NAMALWA (cell line): Measurements from ENCODE around the gene SLC4A9.
"Not testable (repeated sequence)": the region's sequence is repeated elsewhere in the genome, so short reads cannot be mapped to it uniquely, and the experiment has no call there.

Source experiments
- DNase-seq: peaks from one replicate; pipeline ENCODE4 v3.0.0-alpha.2; 2015; ENCODE audit warnings: low spot score

The SLC4A9 gene

DNA sequence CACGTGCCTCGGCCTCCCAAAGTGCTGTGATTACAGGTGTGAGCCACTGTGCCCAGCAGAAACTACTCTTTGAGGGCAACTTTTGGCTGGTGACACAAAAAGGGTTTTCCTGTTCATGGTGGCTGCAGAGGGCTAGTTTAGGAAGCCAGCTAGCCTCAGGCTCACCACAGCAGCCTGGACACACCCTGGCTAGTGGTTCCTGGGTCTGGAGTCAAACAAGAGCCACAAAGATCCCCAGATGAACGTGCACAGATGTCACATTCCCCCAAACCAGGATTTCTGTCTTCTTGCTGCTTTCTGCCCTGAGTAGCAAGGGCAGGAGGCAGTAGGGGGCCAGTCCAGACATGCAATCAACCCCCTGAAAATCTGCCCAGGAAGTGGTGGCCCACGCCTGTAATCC is 20.4 kb upstream of the SLC4A9 start:
- no peak for DNase-seq

DNA sequence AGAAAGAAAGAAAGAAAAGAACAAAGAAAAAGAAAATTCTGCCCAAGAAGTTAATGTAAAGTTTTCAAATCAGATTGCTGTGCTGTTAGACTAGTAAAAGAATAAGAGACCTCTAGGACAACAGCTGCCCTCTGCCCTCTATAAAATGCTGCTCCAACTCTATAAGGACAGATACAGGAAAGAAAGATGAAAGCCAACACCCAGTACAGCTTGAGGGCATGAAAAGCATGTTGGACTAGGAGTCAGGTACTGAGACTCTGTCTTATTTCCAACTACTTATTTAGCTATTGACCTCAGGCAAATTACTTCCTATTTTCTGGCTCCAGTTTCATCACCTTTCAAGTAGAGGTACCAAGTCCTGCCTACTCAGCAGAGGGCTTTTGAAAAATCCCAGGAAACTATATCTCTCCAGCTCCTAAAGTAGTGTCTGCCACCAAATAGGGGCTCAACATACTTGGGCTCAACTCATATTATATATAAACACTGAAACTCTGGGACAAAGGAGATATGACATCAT is 19.3 kb upstream of the SLC4A9 start:
- no peak for DNase-seq

DNA sequence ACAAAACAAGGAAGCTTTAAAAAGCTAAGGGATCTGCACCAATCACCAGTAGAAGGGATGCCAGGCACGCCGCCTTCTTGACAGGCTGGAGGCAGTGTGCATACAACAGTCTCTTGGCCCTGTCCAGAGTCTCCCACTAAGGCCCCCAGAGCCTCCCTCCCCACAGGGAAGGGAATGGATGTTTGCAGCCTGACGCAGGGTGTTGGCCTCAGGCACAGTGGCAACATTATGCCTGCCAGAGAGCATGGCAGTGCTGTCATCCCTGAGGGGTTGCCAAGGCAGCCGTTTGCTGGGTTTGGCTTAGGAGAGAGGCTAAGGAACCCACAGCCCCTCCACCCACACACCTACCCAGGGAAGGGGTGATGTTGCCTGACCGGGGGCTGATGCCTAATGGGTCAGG is 18.4 kb upstream of the SLC4A9 start:
- DNase-seq: no peak

DNA sequence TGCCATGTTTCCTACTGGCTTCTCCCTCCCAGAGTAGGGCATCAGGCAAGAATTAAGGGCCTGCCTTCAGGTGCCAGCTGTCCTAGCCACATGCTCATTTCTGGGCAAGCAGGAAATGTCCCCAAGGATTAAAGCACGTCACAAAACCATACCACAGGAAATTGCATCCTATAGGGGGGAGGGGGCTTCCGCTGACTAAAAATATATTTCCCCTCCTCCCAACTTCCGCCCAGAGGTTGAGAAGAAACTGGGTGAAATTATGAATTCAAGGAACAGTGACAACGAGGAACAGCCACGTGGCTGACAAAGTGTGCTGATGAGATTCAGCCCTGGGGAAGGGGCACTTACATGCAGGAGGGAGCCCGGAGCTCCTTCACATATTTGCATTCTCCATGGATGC is 17.7 kb upstream of the SLC4A9 start:
- peak; percentile 58 for DNase-seq

DNA sequence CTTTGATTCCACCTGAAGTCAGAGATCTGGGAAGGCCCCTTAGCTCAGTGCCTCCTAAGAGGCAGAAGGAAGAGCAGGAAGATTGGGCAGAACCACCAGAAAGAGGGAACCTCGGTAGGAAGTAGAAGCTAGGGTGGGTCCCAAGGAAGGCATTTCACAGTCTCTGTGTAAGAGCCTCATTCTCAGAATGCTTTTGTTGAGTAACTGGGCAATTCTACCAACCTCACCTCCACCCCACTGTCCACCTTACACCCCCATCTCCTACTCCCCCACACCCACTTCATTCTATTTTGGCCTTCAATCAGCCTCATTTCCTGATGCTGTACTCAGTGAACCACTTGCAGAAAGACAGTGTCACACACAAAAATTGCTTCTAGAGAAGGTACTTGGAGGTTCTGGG is 17.1 kb upstream of the SLC4A9 start:
- no peak for DNase-seq

DNA sequence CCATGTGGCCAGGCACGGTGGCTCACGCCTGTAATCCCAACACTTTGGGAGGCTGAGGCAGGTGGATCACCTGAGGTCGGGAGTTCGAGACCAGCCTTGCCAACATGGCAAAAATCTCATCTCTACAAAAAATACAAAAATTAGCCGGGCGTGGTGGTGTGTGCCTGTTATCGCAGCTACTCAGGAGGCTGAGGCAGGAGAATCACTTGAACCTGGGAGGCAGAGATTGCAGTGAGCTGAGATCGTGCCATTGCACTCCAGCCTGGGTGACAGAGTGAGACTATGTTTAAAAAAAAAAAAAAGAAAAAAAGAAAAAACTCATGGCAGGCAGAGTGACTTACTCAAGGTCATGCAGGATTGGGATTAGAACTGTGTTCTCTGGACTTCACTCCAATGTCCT is 16.1 kb upstream of the SLC4A9 start:
- not testable (repeated sequence) for DNase-seq

DNA sequence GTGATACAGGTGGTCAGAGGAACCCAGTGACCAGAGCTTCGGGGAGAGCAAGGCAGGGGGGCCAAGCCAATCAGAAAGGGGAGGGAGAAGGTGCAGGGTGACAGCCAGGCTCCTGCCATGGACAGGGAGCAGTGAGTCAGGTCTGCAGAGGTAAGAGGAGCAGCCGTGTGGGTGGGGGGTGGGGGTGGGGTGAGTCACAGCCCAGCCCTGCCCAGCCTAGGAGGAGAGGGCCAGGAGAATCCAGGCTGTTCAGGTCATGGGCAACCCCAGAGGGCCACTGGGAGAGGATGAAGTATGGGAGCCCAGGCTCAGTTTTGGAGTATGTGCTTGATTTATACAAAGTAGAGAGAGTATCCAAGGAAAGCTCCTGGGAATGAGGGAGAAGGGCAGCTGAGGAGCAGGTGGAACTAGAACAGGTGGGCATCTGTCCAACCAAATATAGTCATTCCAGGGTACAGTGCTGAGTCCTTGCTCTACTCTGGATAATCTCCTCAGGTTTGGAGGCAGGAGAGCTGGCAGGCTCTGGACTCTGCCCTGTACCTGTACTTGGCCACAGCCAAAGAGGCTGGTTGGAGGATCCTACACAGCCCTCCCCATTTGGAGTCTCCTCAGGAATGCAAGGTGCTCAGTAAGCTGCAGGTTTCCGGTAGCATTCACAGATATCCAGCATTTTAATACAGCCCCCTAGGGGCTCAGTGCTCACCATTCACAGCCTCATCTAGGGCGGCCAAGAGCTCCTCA is 15.1 kb upstream of the SLC4A9 start:
- DNase-seq: no peak

DNA sequence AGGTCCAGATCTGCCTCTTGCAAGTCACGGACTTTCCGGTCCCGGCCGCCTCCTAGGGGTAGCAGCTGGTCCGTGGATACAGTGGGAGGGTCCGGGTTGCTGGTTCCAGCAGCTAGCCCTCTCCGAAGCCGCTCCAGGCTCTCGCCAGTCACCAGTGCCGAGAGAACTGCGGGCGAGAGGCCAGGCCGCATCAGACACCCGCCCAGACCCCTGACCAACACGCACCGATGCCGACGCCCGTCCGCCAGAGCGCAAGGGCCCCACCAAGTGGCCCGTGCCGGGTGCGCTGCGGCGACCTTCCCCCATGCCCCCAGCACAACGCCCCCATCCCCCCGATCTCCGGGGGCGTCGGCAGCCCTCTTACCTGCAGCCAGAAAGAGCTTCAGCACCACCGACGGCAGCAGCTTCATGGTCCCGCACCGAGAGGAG is 14.1 kb upstream of the SLC4A9 start:
- DNase-seq: no peak

DNA sequence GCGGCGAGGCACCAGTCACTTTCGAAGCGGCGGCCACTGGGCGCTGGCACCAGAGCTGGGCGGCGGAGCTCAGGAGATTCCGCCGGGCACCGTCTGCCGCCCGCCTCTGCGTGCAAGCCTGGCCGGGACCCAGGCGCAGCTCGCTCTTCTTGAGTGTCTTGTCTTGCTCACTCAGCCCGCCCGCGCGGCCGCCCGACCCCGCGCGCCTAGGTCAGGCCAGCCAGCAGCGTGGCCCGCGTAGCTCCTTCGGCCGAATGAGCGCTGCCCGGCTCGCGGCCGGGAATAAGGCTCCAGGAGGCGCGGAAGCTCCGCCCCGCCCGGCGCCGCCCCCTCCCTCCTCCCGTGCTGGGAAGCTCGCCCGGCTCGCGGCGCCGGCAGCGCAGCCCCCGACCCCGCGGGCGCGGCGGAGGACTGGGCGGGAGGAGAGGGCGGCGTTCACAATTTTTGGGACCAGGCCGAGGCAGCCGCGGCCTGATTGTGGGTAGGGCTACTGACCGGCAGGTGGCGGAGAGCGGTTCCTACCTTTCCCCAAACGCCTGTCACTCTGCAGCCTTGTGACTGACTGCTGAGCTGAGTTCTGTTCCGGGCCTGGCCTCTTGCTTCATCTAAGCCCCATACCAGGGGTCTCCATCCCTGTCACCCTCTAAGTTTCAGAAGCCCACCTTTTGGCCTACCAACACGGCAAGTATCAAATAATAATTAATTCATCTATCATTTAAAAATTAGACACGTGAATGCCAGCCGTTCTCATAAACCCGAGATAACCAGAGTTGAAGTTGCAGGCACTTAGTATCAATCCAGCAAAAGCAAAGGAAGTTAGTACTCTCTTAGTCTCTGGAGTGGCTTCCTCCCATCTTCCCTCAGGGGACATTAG is 13.4 kb upstream of the SLC4A9 start, which contains the start of gene HBEGF:
HBEGF (minus strand) TSS at position 256 of the 874 bp plus-strand sequence. CDS start 275 bp downstream, outside the sequence.
- peak; percentile 76 for DNase-seq

DNA sequence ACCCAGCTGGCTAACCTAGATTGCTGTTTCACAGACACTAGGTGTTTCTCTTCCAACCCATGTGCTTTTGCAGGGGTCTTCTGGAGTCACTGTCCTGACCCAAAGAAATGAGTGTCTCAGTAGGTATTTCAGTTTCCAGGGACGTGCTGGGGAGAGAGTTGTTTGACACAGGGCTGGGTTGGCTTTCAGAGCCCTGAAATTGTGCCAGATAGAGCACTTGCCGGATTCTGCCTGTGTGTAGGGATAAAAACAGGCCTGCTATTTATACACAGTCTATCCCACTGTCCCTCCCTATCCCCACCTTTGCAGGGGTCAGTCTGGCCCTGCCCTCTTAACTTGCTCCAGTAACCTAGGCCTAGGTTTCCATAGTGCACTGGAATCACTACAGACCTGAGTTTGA is 12.6 kb upstream of the SLC4A9 start:
- DNase-seq: no peak

DNA sequence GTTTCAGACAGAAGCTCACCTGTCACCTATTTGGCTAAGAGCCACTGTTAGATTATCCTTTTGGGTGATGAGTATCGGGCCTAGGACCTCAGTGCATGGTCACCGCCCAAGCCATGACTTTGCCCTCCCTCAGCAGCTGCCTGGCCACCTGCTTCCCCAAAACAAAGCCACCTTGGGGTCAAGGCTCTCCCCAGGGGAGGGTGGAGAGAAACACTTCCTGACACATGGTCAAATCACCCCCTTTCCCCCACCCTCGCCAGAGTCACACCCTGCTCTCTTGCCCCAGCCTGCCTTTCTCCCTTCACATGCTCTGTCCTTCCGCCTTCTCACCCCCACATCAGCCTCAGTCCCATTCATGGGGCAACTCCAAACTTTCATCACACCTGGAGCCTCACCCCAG is 11.9 kb upstream of the SLC4A9 start:
- DNase-seq: peak; percentile 45

DNA sequence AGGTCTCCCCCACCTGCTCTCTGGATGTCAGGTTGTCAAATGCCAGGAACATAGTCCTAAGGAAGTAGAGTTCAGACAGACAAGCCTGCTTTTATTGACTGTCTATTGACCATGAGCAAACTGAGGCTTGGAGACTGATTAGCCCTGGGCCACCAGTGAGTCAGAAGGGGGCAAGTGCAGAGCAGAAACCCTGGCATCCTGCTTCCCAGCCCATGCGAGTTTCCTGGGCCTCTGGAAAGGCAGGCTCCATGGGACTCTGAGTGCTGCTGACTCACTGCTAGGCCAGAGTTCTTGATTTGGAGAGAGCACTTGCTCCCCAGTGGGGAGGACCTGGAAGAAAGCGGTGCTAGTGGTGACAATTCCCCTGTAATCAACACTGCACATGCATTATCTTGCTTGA is 10.8 kb upstream of the SLC4A9 start:
- DNase-seq: no peak

DNA sequence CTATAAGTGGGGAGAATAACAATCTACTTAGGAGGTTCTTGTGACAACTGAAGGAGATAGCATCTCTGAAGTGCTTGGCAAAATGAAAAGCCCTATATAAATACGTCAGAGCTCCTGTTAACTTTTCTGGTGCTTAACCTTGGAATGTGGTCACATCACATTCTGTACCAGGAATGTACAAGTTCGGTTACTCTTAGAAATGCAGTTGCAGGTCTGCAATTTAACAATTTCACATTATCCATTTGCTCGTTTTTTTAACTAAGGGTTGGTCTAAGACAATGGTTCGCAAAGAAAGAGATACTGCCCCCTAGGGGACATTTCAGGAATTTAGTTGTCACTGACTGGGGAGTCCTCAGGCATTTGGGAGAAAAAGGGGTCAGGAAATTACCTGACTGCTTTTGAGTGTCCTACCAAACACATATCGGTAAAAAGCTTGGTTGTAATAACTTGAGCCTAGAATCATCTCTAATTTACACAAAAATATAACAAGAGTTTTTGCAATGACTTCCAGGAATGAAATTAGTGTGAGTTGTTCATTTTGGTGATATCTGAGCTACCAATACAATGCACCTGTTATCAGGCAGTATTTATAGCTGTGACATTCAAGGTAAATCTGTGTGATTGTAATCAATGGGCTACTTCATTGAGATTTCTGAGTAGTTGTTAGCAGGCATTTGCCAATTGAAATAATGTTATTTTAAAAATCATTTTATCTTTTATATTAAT is 8.2 kb upstream of the SLC4A9 start:
- peak; percentile 91 for DNase-seq

DNA sequence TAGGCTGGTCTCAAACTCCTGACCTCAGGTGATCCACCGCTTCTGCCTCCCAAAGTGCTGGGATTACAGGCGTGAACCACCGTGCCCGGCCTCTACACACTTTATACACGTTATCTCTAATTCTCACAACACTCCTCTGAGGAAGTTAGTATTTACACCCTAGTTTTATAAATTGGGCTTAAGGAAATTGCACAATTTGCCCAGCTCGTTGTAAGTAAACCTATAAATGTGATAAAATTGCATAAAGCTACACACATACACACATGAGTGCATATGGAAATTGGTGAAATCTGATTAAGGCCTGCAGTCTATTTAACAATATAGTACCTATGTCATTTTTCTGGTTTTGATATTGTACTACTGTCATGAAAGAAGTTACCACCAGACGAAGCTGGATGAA is 4.4 kb upstream of the SLC4A9 start:
- DNase-seq: no peak

DNA sequence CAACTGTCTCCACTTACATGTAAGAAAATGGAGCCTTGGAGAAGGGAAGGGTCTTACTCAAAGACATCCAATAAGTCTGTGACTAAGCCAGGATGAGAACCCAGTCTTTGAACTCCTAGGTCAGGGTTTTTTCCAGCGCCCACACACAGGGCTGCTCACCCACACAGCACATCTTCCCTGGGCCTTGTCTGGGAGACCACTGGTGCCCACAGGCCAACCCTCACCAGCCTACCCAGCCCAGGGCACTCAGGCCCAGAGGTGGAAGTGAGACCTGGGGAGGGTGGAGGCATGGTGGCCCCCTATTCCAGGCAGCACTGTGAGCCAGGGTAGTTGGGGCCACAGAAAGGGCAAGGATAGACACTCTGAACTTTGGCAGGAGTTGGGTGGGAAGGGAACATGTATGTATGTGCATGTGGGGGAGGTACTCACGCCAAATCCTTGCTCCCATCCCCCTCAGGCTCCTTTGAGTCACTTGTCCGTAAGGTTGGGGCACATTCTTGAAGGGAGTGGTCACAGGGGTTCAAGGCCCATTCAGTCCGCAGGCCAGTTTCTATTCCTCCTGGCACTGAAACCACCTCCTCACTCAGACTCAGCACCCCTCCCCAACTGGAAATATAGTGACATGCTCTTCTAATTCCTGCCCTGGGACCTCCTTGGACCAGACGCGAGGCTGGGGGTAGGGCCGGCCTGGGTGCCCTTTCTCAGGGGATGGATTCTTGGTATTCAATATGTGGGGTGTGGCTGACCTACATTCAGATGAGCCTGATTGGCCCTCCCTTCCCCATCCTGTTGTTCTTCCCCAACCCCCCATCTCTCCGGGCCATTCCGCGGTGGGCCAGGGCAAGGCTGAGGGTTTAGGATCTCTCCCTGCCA is 2.9 kb upstream of the SLC4A9 start:
- no peak for DNase-seq

DNA sequence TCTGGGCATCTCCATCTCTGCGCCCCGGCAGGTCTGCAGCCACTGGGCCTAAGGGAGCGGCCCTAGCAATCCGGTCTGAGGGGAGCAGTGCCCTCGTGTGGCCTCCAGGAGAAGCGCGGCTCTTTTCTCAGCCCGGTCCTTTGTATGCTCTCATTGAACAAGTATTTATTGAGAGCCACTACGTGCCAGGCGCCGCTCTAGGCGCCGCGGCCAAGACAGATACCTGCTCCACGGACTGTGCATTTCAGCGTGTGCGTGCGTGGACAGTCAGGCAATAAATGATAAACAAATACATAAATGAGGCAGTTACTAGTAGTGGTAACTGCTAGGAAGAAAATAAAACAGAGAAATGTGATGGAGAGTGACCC is 2.3 kb upstream of the SLC4A9 start:
- DNase-seq: peak; percentile 87

DNA sequence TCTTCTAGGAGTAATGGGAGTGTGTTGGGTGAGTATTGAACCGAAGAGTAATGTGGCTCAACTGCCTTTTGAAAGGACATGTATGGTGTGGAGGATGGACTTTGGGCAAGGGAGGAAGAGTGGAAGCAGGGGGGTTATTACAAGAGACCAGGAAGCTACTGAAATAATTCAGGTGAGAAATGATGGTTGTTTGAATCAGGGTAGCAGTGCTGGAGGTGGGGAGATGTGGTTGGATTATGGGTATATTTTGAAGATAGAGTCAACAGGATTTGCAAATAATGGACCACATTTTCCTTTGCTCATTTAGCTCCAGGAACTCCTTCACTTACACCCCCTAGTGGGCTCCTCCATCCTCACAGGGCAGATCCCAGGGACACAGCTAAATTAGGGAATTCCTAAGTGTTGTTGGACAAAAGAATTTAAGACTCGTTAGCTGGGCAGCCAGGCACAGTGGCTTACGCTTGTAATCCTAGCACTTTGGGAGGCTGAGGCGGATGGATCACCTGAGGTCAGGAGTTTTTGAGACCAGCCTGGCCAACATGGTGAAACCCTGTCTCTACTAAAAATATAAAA is 1.2 kb upstream of the SLC4A9 start:
- DNase-seq: no peak

DNA sequence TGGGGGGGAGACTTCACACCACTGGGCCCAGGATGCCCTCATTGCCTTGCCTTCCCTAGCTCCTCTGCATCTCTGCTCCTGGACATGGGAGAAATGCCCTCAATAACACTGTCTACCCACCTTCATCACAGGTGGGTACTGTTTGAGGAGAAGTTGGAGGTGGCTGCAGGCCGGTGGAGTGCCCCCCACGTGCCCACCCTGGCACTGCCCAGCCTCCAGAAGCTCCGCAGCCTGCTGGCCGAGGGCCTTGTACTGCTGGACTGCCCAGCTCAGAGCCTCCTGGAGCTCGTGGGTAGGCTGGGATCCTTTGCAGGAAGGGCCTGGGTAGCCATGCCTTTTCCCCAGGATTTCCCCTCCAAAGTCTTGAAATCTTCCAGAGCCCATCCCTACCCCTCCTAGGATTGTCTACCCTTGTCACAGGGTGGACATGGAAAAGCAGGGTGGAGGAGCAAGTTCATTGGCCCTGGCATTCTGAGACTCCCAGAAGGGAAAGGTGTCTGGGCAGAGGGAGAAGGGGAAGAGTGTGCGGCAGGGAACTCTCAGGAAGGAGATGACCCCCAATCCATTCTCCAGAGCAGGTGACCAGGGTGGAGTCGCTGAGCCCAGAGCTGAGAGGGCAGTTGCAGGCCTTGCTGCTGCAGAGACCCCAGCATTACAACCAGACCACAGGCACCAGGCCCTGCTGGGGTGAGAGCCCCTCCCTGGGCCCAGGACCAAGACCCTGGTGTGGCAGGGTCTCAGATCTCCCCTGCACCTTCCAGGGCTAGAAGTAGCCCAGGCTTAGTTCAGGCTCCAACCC is 886 bp downstream of the SLC4A9 start:
- no peak for DNase-seq

DNA sequence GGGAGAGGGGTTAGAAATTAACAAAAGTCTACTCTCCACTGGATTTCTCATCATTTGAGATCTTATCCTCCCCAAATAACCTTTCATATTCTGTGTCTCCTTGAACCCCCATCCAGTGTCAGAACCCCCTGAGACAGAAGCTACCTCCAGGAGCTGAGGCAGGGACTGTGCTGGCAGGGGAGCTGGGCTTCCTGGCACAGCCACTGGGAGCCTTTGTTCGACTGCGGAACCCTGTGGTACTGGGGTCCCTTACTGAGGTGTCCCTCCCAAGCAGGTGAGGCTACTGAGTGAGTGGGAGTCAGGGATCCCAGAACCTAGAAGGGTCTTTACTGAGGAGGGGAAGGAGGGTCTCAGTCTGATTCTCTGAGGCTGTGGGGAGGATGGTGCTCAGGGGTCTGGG is 1.9 kb downstream of the SLC4A9 start:
- no peak for DNase-seq

DNA sequence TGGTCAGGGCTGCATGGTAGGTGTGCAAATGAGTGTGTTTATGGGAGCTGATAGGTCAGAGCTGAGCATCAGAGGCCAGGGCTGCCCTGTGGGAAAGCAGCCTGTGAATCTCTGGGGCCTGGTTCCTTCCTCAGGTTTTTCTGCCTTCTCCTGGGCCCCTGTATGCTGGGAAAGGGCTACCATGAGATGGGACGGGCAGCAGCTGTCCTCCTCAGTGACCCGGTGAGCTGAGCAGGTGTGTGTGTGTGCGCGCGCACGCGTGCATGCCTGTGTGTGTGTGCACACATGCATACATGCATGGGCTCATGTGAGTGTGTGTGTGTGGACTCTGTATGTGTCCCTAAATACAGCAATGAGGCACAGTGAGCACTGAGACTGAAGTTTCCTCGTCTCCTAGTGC is 2.3 kb downstream of the SLC4A9 start:
- DNase-seq: no peak
